ENCODE data around the gene TRAPPC14.
A peak's percentile ranks its signal among the peaks of the same experiment; 100 is the strongest.
"Not testable (repeated sequence)": the region's sequence is repeated elsewhere in the genome, so short reads cannot be mapped to it uniquely, and the experiment has no call there.

The TRAPPC14 gene

GRCh38 chr7:100154651-100155491 lies 3.7 kb downstream of the TRAPPC14 start:
- no peak for DNase-seq (ENCODE audit: low read depth in 2 of 3, low spot score in 2 of 3)

GRCh38 chr7:100153708-100154535 lies 4.6 kb downstream of the TRAPPC14 start:
- DNase-seq (ENCODE audit: low read depth in 2 of 3, low spot score in 2 of 3): no peak

- DNase-seq (ENCODE audit: low read depth in 2 of 3, low spot score in 2 of 3): no peak
Observed at GRCh38 chr7:100152937-100153666, 5.4 kb downstream of the TRAPPC14 start.

- DNase-seq (ENCODE audit: low read depth in 2 of 3, low spot score in 2 of 3): no peak
Observed at GRCh38 chr7:100152404-100152803, 6.1 kb downstream of the TRAPPC14 start.

- DNase-seq (ENCODE audit: low read depth in 2 of 3, low spot score in 2 of 3): peak; percentile 69 to 95 (median 92)
Observed at GRCh38 chr7:100148559-100149328, 9.8 kb downstream of the TRAPPC14 start, which contains the start of gene LAMTOR4. Gene LAMTOR4, plus strand, starts transcription at chr7:100148918. Its CDS starts 55 bp downstream, at chr7:100148973.

- DNase-seq (ENCODE audit: low read depth in 2 of 3, low spot score in 2 of 3): no peak
Observed at GRCh38 chr7:100148225-100148558, 10.3 kb downstream of the TRAPPC14 start.

GRCh38 chr7:100147278-100147677 lies 11.2 kb downstream of the TRAPPC14 start:
- DNase-seq (ENCODE audit: low read depth in 2 of 3, low spot score in 2 of 3): no peak

GRCh38 chr7:100146350-100146749 lies 12.2 kb downstream of the TRAPPC14 start:
- not testable (repeated sequence) for DNase-seq (ENCODE audit: low read depth in 2 of 3, low spot score in 2 of 3)

GRCh38 chr7:100142461-100142860 lies 16.1 kb downstream of the TRAPPC14 start:
- no peak for DNase-seq (ENCODE audit: low read depth in 2 of 3, low spot score in 2 of 3)

GRCh38 chr7:100141555-100141949 lies 17.0 kb downstream of the TRAPPC14 start:
- DNase-seq (ENCODE audit: low read depth in 2 of 3, low spot score in 2 of 3): no peak

GRCh38 chr7:100137851-100138760 lies 20.4 kb downstream of the TRAPPC14 start:
- DNase-seq (ENCODE audit: low read depth in 2 of 3, low spot score in 2 of 3): no peak

GRCh38 chr7:100132697-100133151 lies 25.8 kb downstream of the TRAPPC14 start:
- DNase-seq (ENCODE audit: low read depth in 2 of 3, low spot score in 2 of 3): peak in 1 of 3 experiments; percentile 34

- DNase-seq (ENCODE audit: low read depth in 2 of 3, low spot score in 2 of 3): no peak
Observed at GRCh38 chr7:100132126-100132525, 26.4 kb downstream of the TRAPPC14 start.

- peak in 2 of 3 experiments; percentile 69 to 81 for DNase-seq (ENCODE audit: low read depth in 2 of 3, low spot score in 2 of 3)
Observed at GRCh38 chr7:100130608-100131453, 27.7 kb downstream of the TRAPPC14 start.

GRCh38 chr7:100130220-100130607 lies 28.3 kb downstream of the TRAPPC14 start:
- not testable (repeated sequence) for DNase-seq (ENCODE audit: low read depth in 2 of 3, low spot score in 2 of 3)

GRCh38 chr7:100128637-100128963 lies 29.9 kb downstream of the TRAPPC14 start:
- no peak for DNase-seq (ENCODE audit: low read depth in 2 of 3, low spot score in 2 of 3)

GRCh38 chr7:100127866-100128636 lies 30.5 kb downstream of the TRAPPC14 start:
- no peak for DNase-seq (ENCODE audit: low read depth in 2 of 3, low spot score in 2 of 3)
